ENCODE data around the gene PPIL1. TPM values are rescaled to one million over a fixed set of nuclear protein-coding genes. Genes with fewer than 3 reads are reported as not detected.

PPIL1 gene
- total and polyA plus RNA-seq, 2 of the 13 experiments (the other 11 are each of a cell fraction or from before 2014, with no cell fraction given), result 74.2 to 144 TPM

GRCh38 chr6:36823421-36824096 is 51.0 kb downstream of the PPIL1 start:
- ATAC-seq, result no peak
- Histone ChIP-seq H2AFZ (ENCODE audit: low read length) (no peak overlapping the region), H3K9ac (ENCODE audit: insufficient read depth, low read depth, low read length) (no peak overlapping the region), H3K27ac (ENCODE audit: extremely low read length, insufficient read depth, low read length) (no peak overlapping the region), H3K4me1 (ENCODE audit: insufficient read depth, low read length) (peaks cover 100% of the 10 kb centered on the region), H3K4me2 (ENCODE audit: low read depth, low read length) (peak overlapping the region; percentile 45), H4K20me1 (ENCODE audit: insufficient read depth, low read length) (no peaks in the 10 kb centered on the region), H3K36me3 (replicated peaks in 1 of 2; ENCODE audit: control insufficient read depth in 1 of 2, insufficient read depth in 2 of 2, low read length in 2 of 2) (no peaks in the 10 kb centered on the region), H3K79me2 (ENCODE audit: insufficient read depth, low read length) (no peaks in the 10 kb centered on the region), H3K9me3 (ENCODE audit: low read length) (no peaks in the 10 kb centered on the region), H3K4me3 (replicated peaks in 1 of 3; ENCODE audit: insufficient read depth in 1 of 3, low read depth in 2 of 3, low read length in 3 of 3) (0 out of 6 replicates have a peak overlapping the region, but pooled peaks of 1 of the 3 experiments have one; percentile 7), H3K27me3 (ENCODE audit: control insufficient read depth in 1 of 2, insufficient read depth in 2 of 2, low read length in 2 of 2) (peaks cover 14 to 52% of the 10 kb centered on the region in 2 experiments; a peak in 4 of 5 replicates)
- in situ Hi-C loops (cut with HindIII; ENCODE audit: extremely low pct_ligation_motif_present, low pct_unique_long_range_greater_than_20kb), result no loop called here
- ChIA-PET POLR2A (no interaction called here), CTCF (ENCODE audit: low intra/inter-chr PET ratio, low total read pairs) (no interaction called here)
- intact Hi-C loops (cut with micrococcal nuclease; ENCODE audit: unreplicated experiment), result no loop called here
- WGBS (ENCODE audit: low lambda C conversion rate), result 54% methylated on average over 11 of the region's 12 CpGs
- TF ChIP-seq, protein P1, sequence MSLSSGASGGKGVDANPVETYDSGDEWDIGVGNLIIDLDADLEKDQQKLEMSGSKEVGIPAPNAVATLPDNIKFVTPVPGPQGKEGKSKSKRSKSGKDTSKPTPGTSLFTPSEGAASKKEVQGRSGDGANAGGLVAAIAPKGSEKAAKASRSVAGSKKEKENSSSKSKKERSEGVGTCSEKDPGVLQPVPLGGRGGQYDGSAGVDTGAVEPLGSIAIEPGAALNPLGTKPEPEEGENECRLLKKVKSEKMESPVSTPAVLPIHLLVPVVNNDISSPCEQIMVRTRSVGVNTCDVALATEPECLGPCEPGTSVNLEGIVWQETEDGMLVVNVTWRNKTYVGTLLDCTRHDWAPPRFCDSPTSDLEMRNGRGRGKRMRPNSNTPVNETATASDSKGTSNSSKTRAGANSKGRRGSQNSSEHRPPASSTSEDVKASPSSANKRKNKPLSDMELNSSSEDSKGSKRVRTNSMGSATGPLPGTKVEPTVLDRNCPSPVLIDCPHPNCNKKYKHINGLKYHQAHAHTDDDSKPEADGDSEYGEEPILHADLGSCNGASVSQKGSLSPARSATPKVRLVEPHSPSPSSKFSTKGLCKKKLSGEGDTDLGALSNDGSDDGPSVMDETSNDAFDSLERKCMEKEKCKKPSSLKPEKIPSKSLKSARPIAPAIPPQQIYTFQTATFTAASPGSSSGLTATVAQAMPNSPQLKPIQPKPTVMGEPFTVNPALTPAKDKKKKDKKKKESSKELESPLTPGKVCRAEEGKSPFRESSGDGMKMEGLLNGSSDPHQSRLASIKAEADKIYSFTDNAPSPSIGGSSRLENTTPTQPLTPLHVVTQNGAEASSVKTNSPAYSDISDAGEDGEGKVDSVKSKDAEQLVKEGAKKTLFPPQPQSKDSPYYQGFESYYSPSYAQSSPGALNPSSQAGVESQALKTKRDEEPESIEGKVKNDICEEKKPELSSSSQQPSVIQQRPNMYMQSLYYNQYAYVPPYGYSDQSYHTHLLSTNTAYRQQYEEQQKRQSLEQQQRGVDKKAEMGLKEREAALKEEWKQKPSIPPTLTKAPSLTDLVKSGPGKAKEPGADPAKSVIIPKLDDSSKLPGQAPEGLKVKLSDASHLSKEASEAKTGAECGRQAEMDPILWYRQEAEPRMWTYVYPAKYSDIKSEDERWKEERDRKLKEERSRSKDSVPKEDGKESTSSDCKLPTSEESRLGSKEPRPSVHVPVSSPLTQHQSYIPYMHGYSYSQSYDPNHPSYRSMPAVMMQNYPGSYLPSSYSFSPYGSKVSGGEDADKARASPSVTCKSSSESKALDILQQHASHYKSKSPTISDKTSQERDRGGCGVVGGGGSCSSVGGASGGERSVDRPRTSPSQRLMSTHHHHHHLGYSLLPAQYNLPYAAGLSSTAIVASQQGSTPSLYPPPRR (CRISPR knock-in tag; IDR thresholded peaks at IDR 0.05; ENCODE audit: borderline replicate concordance), result no peak
- no peak for TF ChIP-seq ZNF660 (CRISPR knock-in tag; IDR thresholded peaks at IDR 0.05; ENCODE audit: borderline replicate concordance, low read depth)
- TF ChIP-seq FLYWCH1 (CRISPR knock-in tag; IDR thresholded peaks at IDR 0.05), result no peak
- no peak for TF ChIP-seq ARNT (IDR thresholded peaks at IDR 0.05)
- TF ChIP-seq SPEN (CRISPR knock-in tag; IDR thresholded peaks at IDR 0.05; ENCODE audit: low read depth), result 0 out of 2 replicates have a peak, but pooled peaks have one; percentile 28
- no peak for TF ChIP-seq ZNF792 (CRISPR knock-in tag; IDR thresholded peaks at IDR 0.05)
- 0 out of 2 replicates have a peak, but pooled peaks have one; percentile 20 for TF ChIP-seq ZNF670 (CRISPR knock-in tag; IDR thresholded peaks at IDR 0.05; ENCODE audit: borderline replicate concordance)
- no peak for TF ChIP-seq YEATS2 (CRISPR knock-in tag; IDR thresholded peaks at IDR 0.05; ENCODE audit: borderline replicate concordance)
- peak; percentile 84 for TF ChIP-seq ZNF629 (CRISPR knock-in tag; conservative IDR thresholded peaks at IDR 0.05)
- peak; percentile 90 for TF ChIP-seq ZMYM3 (CRISPR knock-in tag; IDR thresholded peaks at IDR 0.05)
- peak; percentile 58 for TF ChIP-seq IKZF4 (CRISPR knock-in tag; IDR thresholded peaks at IDR 0.05; ENCODE audit: borderline replicate concordance, low read depth, not compliant biosample characterization)
- TF ChIP-seq ZNF317 (CRISPR knock-in tag; IDR thresholded peaks at IDR 0.05), result no peak
- no TSS peak for BruUV-seq (replicated peaks)
- DNase-seq (ENCODE audit: low spot score), result no peak
- FAIRE-seq, result no peak

All from HepG2 (cell line).